Fibroblast of gingiva (primary cell): ENCODE data around the gene MT1H.

Source experiments
- DNase-seq: peaks from one replicate; pipeline ENCODE4 v3.0.0-alpha.2; 2011; ENCODE audit warnings: low read depth

The MT1H gene

DNA sequence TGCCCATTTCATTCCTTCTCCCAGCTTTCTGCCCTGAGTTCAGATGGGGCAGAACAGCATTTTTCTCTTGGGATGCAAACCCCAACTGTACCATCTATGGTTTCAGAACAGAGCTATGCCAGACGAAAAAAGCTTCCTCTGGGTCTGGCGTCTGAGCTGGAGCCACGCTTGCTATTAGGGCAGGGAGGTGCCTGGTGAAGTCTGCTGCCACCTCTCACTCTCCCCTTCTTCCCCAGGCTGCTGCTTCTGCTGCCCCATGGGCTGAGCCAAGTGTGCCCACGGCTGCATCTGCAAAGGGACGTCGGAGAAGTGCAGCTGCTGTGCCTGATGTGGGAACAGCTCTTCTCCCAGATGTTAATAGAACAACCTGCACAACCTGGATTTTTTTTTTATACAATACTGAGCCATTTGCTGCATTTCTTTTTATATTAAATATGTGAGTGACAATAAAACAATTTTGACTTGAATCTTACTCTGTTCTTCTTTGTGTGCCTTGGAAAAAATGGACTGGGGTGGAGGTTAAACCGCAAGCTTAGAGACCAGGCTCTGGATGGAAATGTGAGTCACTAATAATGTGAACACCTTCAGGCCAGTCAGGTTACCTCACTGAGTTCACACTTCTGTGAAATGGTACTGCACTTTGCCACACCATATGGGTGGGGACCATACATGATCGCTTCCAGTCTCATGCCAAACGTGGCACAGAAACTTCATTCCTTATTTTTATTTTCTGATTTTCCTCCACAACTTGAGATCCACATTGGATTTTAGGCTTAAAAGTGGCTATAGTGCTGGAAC lies 32.8 kb upstream of the MT1H start:
- no peak for DNase-seq

GRCh38 chr16:56637814-56638750 lies 31.5 kb upstream of the MT1H start, which contains the start of gene MT1A:
TSS of gene MT1A (plus strand) at chr16:56638666. CDS start at chr16:56638739, 73 bp downstream.
- DNase-seq: peak; percentile 62

DNA sequence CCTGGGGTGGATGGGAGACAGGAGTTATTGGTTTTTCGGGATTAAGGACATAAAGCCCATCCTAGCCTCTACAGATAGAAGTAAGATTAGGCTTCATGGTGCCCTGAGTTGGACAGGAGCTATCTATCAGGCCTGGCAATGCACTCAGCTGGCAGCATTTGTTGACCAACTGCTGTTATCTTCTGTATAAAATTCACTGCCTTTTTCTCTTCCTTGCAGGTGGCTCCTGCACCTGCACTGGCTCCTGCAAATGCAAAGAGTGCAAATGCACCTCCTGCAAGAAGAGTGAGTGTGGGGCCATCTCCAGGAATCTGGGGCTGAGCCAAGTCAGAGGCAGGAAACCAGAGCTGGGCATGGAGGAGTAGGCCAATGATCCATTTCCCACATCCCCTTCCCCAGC lies 30.6 kb upstream of the MT1H start:
- no peak for DNase-seq

- no peak for DNase-seq
Measured at GRCh38 chr16:56640076-56640475, 29.5 kb upstream of the MT1H start.

- no peak for DNase-seq
Measured at GRCh38 chr16:56641166-56641565, 28.4 kb upstream of the MT1H start.

DNA sequence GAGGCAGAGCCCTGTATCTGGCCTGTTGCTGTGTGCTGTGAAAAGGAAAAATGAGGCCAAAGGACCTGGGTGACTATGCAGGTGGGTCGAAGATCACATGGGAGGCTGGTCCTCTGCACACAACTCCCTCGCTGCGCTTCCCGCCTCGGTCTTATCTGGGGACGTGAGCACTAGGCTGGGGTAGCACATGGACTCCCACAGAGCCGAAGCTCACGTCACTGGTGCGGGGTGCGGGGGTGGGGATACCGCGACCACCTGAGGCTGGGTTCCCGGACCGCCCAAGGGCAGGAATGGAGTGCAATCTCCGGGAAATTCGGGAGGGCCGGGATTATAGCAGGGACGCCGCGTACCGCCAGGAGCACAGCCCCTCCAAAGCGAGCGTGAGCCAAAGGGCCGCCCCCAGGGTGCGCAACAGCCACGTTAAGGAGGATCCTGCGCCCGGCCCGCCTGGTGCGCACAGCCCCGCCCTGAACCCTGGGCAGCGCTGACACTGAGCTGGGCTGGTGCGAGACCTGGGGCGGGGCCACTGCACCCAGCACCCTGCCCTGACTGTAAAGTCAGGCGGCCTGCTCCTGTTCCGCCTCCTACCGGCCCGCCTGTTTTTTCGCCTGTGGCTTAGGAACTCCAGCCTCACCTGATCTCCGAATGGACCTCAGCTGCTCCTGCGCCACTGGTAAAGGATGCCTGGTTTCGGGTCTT lies 26.4 kb upstream of the MT1H start:
- peak; percentile 50 for DNase-seq

- no peak for DNase-seq
Measured at GRCh38 chr16:56643833-56644232, 25.8 kb upstream of the MT1H start.

GRCh38 chr16:56645311-56645710 lies 24.3 kb upstream of the MT1H start:
- no peak for DNase-seq

DNA sequence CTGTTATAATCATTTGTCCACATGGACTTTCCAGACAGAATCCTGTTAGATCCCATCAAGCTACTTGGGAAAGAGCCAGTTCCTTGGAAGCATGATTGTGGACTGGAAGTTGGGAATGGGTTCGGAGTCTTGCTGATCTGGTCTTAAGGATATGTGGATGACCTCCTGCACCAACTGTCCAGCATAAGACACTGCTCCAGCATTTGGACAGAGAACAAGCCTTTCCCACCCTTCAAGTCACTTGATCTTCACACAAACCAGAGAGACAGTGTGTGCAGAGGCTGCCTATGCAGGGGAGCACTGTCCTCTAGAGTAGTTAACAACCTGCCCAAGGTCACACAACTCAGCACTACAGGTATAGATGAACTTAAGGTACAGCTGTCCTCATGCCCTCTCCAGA lies 23.8 kb upstream of the MT1H start:
- DNase-seq: no peak

DNA sequence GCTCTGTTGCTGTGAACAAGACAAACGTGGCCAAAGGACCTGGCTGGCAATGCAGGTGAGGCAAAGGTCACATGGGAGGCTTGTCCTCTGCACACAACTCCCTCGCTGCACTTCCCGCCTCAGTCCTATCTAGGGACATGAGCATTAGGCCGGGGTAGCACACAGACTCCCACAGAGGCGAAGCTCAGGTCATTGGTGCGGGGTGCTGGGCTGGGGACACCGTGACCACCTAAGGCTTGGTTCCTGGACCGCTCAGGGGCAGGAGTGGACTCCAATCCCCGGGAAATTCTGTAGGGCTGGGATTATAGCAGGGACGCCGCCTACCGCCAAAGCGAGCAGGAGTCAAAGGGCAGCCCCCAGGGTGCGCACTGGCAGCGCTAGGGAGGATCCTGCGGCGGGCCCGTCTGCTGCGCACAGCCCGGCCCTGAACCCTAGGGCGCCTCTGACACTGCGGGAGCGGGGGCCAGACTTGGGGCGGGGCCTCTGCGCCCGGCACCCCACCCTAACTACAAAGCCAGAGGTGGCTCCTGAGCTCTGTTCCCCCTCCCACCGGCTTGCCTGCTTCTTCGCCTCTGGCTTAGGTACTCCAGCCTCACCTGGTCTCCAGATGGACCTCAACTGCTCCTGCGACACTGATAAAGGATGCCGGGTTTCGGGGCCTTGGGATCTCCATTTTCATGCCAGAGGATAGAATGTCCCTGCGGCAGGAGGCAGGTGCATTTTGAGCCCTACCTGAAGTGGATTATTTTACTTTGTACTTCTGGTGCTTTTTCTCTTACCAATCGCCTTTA lies 21.8 kb upstream of the MT1H start:
- DNase-seq: no peak

DNA sequence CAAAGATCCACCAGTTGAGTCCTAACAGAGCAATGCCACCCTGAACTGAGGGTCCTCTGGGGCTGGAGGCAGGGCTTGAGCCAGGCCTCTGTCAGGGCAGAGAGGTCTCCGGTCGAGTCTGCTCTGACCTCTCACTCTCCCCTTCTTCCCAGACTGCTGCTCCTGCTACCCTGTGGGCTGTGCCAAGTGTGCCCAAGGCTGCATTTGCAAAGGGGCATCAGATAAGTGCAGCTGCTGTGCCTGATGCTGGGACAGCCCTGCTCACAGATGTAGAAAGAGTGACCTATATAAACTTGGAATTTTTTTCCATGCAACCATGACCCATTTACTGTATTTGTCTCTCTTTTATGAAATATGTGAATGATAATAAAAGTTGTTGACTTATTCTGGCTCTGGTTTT lies 20.3 kb upstream of the MT1H start:
- no peak for DNase-seq

GRCh38 chr16:56649820-56650219 lies 19.8 kb upstream of the MT1H start:
- no peak for DNase-seq

GRCh38 chr16:56651586-56651985 lies 18.0 kb upstream of the MT1H start, which contains the start of gene MT1B:
TSS of gene MT1B (plus strand) at chr16:56651886. CDS start at chr16:56651954, 68 bp downstream.
- no peak for DNase-seq

- no peak for DNase-seq
Measured at GRCh38 chr16:56652600-56652999, 17.0 kb upstream of the MT1H start.

DNA sequence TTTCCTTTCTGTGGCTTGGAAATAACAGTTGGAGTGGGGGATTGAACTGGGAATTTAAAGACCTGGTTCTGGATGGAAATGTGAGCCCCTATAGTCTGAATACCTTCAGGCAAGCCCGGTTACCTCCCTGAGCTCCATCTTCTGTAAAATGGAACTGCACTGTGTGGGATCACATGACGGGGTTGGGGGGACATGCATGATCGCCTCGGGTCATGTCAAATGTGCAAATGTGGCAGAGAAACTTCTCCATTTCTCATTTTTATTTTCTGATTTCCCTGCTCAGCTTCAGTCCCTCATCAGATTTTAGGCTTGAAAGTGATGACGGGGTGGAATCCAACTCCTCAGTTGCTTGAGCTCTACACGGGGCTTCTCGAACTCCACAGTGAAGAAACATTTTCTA lies 16.4 kb upstream of the MT1H start:
- no peak for DNase-seq

GRCh38 chr16:56657555-56658326 lies 11.9 kb upstream of the MT1H start, which contains the start of gene MT1F:
TSS of gene MT1F (plus strand) at chr16:56657959. CDS start at chr16:56658059, 100 bp downstream.
- no peak for DNase-seq

DNA sequence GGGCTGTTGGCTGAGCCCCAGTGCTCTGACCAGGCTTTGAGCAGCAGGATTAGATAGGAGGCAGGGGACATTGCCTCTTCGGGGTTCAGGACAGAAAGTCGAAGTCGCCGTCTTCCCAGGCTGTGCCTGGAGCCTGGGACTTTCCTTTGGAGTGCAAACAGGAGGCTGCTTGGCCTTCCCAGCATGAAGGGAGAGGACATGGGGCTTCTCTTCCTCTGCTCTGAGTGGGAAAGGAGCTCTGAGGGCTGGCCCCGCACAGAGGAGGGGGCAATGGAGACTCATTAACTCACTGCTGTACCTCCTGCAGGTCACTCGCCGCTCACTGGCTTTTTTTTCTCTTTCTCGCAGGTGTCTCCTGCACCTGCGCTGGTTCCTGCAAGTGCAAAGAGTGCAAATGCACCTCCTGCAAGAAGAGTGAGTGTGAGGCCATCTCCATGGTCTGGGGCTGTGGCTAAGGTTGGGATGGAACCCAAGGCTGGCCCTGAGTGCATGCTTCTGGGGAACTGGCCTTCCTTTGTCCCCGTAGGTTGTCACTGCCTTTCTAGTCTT lies 11.2 kb upstream of the MT1H start:
- no peak for DNase-seq

DNA sequence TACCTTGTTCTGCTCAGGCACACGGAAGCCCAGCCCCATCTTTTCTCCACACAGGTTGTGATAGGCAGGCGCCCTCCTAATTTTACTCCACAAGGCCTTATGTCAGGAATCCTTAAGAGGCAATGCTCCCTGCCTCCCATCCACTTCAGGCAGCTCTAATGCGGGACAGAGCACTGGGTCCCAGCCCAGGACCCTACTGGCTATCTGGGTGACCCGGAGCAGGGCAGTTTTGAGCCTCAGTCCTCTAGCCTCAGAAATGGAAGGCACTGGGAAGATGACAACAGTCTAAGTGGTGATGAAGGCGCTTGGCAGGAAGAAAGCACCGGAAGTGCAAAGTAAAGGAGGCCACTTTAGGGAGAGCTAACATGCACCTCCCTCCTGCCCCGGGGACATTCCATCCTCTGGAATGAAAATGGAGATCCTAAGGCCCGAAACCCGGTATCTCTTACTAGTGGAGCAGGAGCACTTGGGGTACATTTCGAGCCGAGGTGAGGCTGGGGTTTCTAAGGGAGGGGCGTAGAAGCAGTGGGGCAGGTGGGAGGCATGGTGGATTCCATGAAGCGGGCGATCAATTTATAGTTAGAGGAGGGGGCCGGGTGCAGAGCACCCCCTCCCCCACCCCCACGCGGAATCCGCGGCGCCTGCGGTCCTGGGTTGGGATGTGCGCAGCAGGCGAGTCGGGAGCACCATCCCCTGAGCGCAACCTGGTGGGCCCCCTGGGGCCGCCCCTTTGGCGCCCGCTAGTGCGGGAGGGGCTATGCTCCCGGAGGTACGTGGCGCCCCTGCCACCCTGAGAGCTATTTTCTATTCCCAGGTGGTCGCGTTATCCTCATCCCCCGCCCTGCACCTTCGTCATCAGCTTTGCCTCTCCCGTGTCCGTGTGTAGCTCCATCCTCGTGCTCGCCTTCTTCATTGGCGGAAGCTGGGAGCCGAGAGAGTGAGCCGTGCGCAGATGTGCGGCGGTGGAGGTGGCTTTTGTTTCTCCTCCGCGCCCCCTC lies 7.0 kb upstream of the MT1H start:
- no peak for DNase-seq

DNA sequence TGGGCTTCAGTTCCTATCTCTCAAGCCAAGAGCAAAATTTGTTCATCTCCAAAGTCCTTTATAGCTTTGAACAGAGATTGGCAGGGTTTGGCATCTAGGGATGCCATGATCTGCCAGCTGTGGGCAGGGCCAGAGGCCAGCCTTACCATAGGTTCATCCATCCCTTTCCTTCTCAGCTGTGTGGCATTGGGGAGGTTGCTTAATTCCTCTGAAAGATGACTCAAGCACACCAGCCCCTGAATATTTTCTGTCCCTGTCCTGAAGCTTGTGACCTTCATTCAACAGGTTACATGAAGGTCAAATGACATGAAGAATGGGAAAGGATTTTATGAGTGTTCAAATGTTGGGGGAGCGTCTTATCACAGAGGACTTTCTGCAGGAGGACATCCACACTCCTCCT lies 5.1 kb upstream of the MT1H start:
- no peak for DNase-seq
